HepG2 (cell line): ENCODE measurements around the gene NTMT1. TPM values are rescaled to one million over a fixed set of nuclear protein-coding genes. Genes with fewer than 3 reads are reported as not detected.

Experiments used
- FLYWCH1 ChIP-seq: sonication (generic); formaldehyde crosslinking; IDR thresholded peaks from 2 replicates; pipeline ENCODE4 v1.8.1; 2023; ENCODE audit warnings: mild to moderate bottlenecking, missing genetic modification reagents
- FOSL1 ChIP-seq: sonication (generic); formaldehyde crosslinking; IDR thresholded peaks from 2 replicates; pipeline ENCODE4 v1.9.0; 2021; ENCODE audit warnings: missing genetic modification reagents, borderline replicate concordance
- FOXA3 ChIP-seq: IDR thresholded peaks from 2 replicates; pipeline ENCODE4 v1.6.1; 2016; ENCODE audit warnings: missing genetic modification reagents, missing compliant biosample characterization
- GABPB1 ChIP-seq: IDR thresholded peaks from 2 replicates; pipeline ENCODE4 v1.6.1; 2016; ENCODE audit warnings: mild to moderate bottlenecking, missing genetic modification reagents, moderate library complexity, missing compliant biosample characterization
- HOXD1 ChIP-seq: sonication (generic); formaldehyde crosslinking; IDR thresholded peaks from 2 replicates; pipeline ENCODE4 v1.5.0; 2020; ENCODE audit warnings: missing genetic modification reagents
- KLF15 ChIP-seq: sonication (generic); formaldehyde crosslinking; IDR thresholded peaks from 2 replicates; pipeline ENCODE4 v1.8.1; 2023; ENCODE audit warnings: borderline replicate concordance, mild to moderate bottlenecking, inconsistent platforms, missing genetic modification reagents, mixed read lengths
- PAWR ChIP-seq: sonication (generic); formaldehyde crosslinking; IDR thresholded peaks from 2 replicates; pipeline ENCODE4 v1.4.0; 2020; ENCODE audit warnings: missing genetic modification reagents, mild to moderate bottlenecking, borderline replicate concordance
- PLRG1 ChIP-seq: fragments of 450-650 bp; conservative IDR thresholded peaks from 2 replicates; pipeline ENCODE4 v1.6.1; 2016
- RARA ChIP-seq: IDR thresholded peaks from 2 replicates; pipeline ENCODE4 v1.6.1; 2016; ENCODE audit warnings: missing genetic modification reagents, missing compliant biosample characterization
- SCMH1 ChIP-seq: sonication (generic); formaldehyde crosslinking; IDR thresholded peaks from 2 replicates; pipeline ENCODE4 v1.9.0; 2021; ENCODE audit warnings: missing genetic modification reagents, mild to moderate bottlenecking, borderline replicate concordance
- SP4 ChIP-seq: sonication (generic); formaldehyde crosslinking; IDR thresholded peaks from 2 replicates; pipeline ENCODE4 v1.8.1; 2023; ENCODE audit warnings: mild to moderate bottlenecking, missing genetic modification reagents
- ZBTB8A ChIP-seq: sonication (generic); formaldehyde crosslinking; IDR thresholded peaks from 2 replicates; pipeline ENCODE4 v1.4.0; 2020; ENCODE audit warnings: mild to moderate bottlenecking, low read depth, missing genetic modification reagents, borderline replicate concordance
- ZNF225 ChIP-seq: sonication (generic); formaldehyde crosslinking; IDR thresholded peaks from 2 replicates; pipeline ENCODE4 v1.4.0; 2020; ENCODE audit warnings: mild to moderate bottlenecking, missing genetic modification reagents
- ZNF33A ChIP-seq: sonication (generic); formaldehyde crosslinking; IDR thresholded peaks from 2 replicates; pipeline ENCODE4 v1.5.1; 2020; ENCODE audit warnings: missing genetic modification reagents, mild to moderate bottlenecking, moderate library complexity, borderline replicate concordance
- ZNF652 ChIP-seq: IDR thresholded peaks from 2 replicates; pipeline ENCODE4 v1.6.1; 2016; ENCODE audit warnings: low read depth, borderline replicate concordance
- ZNF703 ChIP-seq: sonication (generic); formaldehyde crosslinking; IDR thresholded peaks from 2 replicates; pipeline ENCODE4 v1.5.1; 2020; ENCODE audit warnings: missing genetic modification reagents, mild to moderate bottlenecking, moderate library complexity, borderline replicate concordance
- polyA plus RNA-seq, 8 experiments: library from polyadenylated mRNA; depleted of rRNA in 3 of 8; stranded (reverse) in 7 of 8; unstranded in 1 of 8; fragments of >200 nt; fragmentation: Illumina TruSeq in 4 of 8; extraction: Trizol in 4 of 8; gene quantifications; 2 replicates each; pipeline versions ENCODE4 v1.2.1 to v1.2.3, GENCODE V29; 2011 to 2016; ENCODE audit warnings: low read depth in 4 of 8, missing spikeins in 1 of 8, mixed read lengths in 1 of 8; ENCODE audit not compliant: insufficient read depth in 1 of 8
- total RNA-seq, 5 experiments: library from RNA; depleted of rRNA; stranded (reverse); fragments of >200 nt; fragmentation: Illumina TruSeq; extraction: Trizol; gene quantifications; 2 replicates each; pipeline ENCODE4 v1.2.3, GENCODE V29; 2016; ENCODE audit warnings: low read depth in 1 of 5
- TF ChIP-seq, protein P1 (sequence below): sonication (generic); formaldehyde crosslinking; IDR thresholded peaks from 2 replicates; pipeline ENCODE4 v1.8.1; 2023; ENCODE audit warnings: mild to moderate bottlenecking, moderate library complexity, missing genetic modification reagents
- TF ChIP-seq, protein P2 (sequence below): IDR thresholded peaks from 2 replicates; pipeline ENCODE4 v1.6.1; 2012; ENCODE audit warnings: inconsistent platforms
- TF ChIP-seq, protein P3 (sequence below): sonication (generic); formaldehyde crosslinking; IDR thresholded peaks from 2 replicates; pipeline ENCODE4 v1.5.0; 2020; ENCODE audit warnings: mild to moderate bottlenecking, missing genetic modification reagents
- TF ChIP-seq, protein P4 (sequence below): sonication (generic); formaldehyde crosslinking; IDR thresholded peaks from 2 replicates; pipeline ENCODE4 v1.4.0; 2020; ENCODE audit warnings: missing genetic modification reagents
- TF ChIP-seq, protein P5 (sequence below): sonication (generic); formaldehyde crosslinking; IDR thresholded peaks from 2 replicates; pipeline ENCODE4 v1.8.0; 2022; ENCODE audit warnings: mild to moderate bottlenecking, missing genetic modification reagents, moderate library complexity
- TF ChIP-seq, protein P6 (sequence below): sonication (generic); formaldehyde crosslinking; IDR thresholded peaks from 2 replicates; pipeline ENCODE4 v1.5.1; 2020; ENCODE audit warnings: missing genetic modification reagents, mild to moderate bottlenecking, borderline replicate concordance

NTMT1 gene
- total and polyA plus RNA-seq, 2 of the 13 experiments (the other 11 are each of a cell fraction or from before 2014, with no cell fraction given): 49.1 to 53.8 TPM

DNA sequence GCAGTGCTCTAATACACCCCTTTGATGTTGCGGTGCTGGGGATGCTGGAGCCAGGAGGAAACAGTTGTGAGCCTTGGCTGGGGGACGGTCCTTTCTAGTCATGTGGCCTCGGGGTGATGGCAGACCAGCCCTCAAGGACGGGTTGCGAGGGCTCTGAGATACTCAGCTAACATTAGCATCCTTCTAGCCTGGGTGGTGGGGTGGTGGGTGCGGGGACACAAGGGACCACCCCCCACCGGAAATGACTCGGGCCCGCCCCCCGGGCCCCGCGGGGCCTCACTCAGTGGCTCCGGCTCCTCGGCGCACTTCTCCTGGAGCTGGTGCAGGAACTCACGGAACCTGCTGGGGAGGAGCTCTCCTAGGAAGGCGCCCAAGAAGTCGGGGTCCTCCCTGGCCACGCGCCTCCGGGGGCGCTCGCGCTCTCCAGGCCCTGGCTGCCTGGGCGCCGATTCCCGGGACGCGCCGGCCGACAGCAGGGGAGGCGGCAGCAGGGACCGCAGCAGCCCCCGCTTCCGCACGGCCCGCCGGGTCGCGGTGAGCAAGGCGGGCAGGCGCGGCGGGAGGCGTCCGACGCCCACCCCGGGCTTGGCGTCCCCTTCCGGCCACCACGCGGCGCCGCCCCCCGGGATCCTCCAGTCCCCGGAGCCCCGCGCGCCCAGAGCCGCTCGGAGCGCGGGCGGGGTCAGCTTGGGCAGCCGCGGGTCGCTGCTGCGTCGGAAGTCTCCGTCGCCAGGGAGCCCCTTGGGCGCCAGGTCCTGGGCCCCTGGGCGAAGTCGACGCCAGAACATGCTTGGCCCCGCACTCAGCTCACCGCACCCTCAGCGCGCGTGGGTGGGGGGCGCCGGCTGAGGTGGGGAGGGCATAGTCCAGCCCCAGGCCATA is 5.9 kb upstream of the NTMT1 start (continued):
- TF ChIP-seq, protein P1, sequence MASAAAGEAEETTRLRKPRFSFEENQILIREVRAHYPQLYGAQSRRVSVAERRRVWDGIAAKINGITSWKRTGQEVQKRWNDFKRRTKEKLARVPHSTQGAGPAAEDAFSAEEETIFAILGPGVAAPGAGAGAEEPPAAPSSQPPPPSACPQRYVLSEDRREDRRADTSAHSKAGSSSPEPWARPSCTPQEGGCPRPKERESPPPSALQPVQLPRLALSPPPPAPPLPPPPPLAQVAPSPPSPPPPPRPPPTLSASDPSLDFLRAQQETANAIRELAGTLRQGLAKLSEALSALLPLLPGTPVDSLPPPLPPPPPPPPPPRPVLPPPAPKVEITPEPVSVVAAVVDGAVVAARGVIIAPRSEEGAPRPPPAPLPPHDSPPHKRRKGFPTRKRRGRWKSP (CRISPR knock-in tag): no peak
- TF ChIP-seq RARA (no peak), HOXD1 (CRISPR knock-in tag) (no peak), ZNF33A (CRISPR knock-in tag) (no peak), ZBTB8A (CRISPR knock-in tag) (no peak), ZNF225 (CRISPR knock-in tag) (no peak), SP4 (CRISPR knock-in tag) (no peak; the same call in 1 of the 2 replicates), FOXA3 (CRISPR knock-in tag) (no peak), GABPB1 (CRISPR knock-in tag) (peak; percentile 43; the same call in 1 of the 2 replicates), KLF15 (no peak), PLRG1 (no peak), SCMH1 (CRISPR knock-in tag) (no peak), ZNF652 (CRISPR knock-in tag) (no peak), FOSL1 (CRISPR knock-in tag) (no peak), FLYWCH1 (no peak), PAWR (no peak), ZNF703 (CRISPR knock-in tag) (no peak)
- TF ChIP-seq, protein P2, sequence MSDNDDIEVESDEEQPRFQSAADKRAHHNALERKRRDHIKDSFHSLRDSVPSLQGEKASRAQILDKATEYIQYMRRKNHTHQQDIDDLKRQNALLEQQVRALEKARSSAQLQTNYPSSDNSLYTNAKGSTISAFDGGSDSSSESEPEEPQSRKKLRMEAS: peak; percentile 66
- TF ChIP-seq, protein P3, sequence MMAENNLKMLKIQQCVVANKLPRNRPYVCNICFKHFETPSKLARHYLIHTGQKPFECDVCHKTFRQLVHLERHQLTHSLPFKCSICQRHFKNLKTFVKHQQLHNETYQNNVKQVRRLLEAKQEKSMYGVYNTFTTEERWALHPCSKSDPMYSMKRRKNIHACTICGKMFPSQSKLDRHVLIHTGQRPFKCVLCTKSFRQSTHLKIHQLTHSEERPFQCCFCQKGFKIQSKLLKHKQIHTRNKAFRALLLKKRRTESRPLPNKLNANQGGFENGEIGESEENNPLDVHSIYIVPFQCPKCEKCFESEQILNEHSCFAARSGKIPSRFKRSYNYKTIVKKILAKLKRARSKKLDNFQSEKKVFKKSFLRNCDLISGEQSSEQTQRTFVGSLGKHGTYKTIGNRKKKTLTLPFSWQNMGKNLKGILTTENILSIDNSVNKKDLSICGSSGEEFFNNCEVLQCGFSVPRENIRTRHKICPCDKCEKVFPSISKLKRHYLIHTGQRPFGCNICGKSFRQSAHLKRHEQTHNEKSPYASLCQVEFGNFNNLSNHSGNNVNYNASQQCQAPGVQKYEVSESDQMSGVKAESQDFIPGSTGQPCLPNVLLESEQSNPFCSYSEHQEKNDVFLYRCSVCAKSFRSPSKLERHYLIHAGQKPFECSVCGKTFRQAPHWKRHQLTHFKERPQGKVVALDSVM (CRISPR knock-in tag): no peak
- TF ChIP-seq, protein P4, sequence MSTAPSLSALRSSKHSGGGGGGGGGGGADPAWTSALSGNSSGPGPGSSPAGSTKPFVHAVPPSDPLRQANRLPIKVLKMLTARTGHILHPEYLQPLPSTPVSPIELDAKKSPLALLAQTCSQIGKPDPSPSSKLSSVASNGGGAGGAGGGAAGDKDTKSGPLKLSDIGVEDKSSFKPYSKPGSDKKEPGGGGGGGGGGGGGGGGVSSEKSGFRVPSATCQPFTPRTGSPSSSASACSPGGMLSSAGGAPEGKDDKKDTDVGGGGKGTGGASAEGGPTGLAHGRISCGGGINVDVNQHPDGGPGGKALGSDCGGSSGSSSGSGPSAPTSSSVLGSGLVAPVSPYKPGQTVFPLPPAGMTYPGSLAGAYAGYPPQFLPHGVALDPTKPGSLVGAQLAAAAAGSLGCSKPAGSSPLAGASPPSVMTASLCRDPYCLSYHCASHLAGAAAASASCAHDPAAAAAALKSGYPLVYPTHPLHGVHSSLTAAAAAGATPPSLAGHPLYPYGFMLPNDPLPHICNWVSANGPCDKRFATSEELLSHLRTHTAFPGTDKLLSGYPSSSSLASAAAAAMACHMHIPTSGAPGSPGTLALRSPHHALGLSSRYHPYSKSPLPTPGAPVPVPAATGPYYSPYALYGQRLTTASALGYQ (CRISPR knock-in tag): no peak
- TF ChIP-seq, protein P5, sequence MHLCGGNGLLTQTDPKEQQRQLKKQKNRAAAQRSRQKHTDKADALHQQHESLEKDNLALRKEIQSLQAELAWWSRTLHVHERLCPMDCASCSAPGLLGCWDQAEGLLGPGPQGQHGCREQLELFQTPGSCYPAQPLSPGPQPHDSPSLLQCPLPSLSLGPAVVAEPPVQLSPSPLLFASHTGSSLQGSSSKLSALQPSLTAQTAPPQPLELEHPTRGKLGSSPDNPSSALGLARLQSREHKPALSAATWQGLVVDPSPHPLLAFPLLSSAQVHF: no peak
- TF ChIP-seq, protein P6, sequence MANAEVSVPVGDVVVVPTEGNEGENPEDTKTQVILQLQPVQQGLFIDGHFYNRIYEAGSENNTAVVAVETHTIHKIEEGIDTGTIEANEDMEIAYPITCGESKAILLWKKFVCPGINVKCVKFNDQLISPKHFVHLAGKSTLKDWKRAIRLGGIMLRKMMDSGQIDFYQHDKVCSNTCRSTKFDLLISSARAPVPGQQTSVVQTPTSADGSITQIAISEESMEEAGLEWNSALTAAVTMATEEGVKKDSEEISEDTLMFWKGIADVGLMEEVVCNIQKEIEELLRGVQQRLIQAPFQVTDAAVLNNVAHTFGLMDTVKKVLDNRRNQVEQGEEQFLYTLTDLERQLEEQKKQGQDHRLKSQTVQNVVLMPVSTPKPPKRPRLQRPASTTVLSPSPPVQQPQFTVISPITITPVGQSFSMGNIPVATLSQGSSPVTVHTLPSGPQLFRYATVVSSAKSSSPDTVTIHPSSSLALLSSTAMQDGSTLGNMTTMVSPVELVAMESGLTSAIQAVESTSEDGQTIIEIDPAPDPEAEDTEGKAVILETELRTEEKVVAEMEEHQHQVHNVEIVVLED: no peak
